GM21619 (cell line): ENCODE measurements around the gene SIRT3.

Source experiments
- ATAC-seq: cut with Tn5 transposase; IDR thresholded peaks from one replicate; pipeline ENCODE4 v1.9.1; 2021; ENCODE audit not compliant: unreplicated experiment

SIRT3 gene

GRCh38 chr11:271319-271715, 35.2 kb upstream of the SIRT3 start:
- no peak for ATAC-seq

GRCh38 chr11:270451-271318, 34.5 kb upstream of the SIRT3 start:
- ATAC-seq = no peak

- ATAC-seq = peak; percentile 69
Measured at GRCh38 chr11:269146-269890, 33.2 kb upstream of the SIRT3 start.

- ATAC-seq = peak; percentile 34
Measured at GRCh38 chr11:268716-269145, 32.6 kb upstream of the SIRT3 start.

GRCh38 chr11:267491-267994, 31.4 kb upstream of the SIRT3 start:
- no peak for ATAC-seq

GRCh38 chr11:266676-267439, 30.7 kb upstream of the SIRT3 start:
- no peak for ATAC-seq

GRCh38 chr11:261624-262023, 25.5 kb upstream of the SIRT3 start:
- no peak for ATAC-seq

- ATAC-seq = no peak
Measured at GRCh38 chr11:259413-259812, 23.3 kb upstream of the SIRT3 start.

- no peak for ATAC-seq
Measured at GRCh38 chr11:257766-258493, 21.8 kb upstream of the SIRT3 start.

GRCh38 chr11:256952-257737, 21.0 kb upstream of the SIRT3 start:
- ATAC-seq = no peak

GRCh38 chr11:255816-256215, 19.7 kb upstream of the SIRT3 start:
- no peak for ATAC-seq

- no peak for ATAC-seq
Measured at GRCh38 chr11:255176-255575, 19.0 kb upstream of the SIRT3 start.

- ATAC-seq = no peak
Measured at GRCh38 chr11:253886-254270, 17.7 kb upstream of the SIRT3 start.

- ATAC-seq = no peak
Measured at GRCh38 chr11:253160-253885, 17.2 kb upstream of the SIRT3 start.

GRCh38 chr11:252666-253065, 16.5 kb upstream of the SIRT3 start:
- no peak for ATAC-seq

- no peak for ATAC-seq
Measured at GRCh38 chr11:251550-251949, 15.4 kb upstream of the SIRT3 start.

- ATAC-seq = no peak
Measured at GRCh38 chr11:250740-251299, 14.7 kb upstream of the SIRT3 start.

GRCh38 chr11:250274-250673, 14.1 kb upstream of the SIRT3 start:
- no peak for ATAC-seq

- no peak for ATAC-seq
Measured at GRCh38 chr11:249062-249461, 12.9 kb upstream of the SIRT3 start.
